ENCODE measurements around the gene MPP3.

MPP3 gene

DNA sequence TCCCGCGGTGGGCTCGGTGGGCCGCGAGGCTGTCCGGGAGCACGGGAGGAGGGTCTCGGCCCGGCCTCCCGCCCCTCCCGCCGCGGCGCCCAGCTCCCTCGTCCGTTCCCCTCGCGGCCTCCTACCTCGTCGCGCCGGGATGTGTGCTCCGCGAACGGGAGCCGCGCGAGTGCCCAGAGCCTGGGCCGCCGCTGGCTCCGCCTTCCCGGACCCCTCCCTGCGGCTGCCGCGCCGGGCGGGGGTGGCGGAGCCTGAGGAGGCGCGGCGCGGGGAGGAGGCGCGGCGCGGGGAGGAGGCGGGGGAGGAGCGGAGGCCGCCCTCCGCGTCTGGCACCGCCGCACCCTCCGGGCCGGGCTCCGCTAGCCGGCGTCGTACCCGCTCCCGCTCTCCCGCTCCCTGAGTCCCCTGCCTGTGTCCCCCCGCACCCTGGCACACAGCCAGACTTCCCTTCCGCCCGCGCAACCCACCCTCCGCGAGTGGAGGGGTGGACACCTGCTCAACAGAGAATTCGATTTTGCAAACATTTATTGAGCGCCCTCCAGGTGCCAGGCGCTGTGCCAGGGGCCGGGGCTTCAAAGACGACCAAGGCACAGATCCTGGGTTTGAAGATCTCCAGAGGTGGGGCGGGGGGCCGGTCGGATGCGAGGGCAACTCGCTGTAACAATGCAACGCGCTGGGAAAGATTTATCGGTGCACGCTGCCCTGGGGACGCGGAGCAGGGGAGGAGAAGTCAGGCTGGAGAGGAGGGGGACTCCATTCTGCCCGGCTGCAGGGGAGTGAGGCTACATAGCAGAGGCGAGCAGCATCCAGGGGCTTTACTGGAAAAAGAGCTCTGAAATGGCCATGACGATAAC, at the start of gene MPP3:
Gene MPP3, minus strand, starts transcription at position 171 of the 854 bp plus-strand sequence. CDS start 1,240 bp downstream, outside the sequence.
- peaks cover 73% of the 10 kb centered on the region for H3K27me3 Mint-ChIP-seq
- ATAC-seq (peak; percentile 71), DNase-seq (peak; percentile 23 to 26)
- peak within 1 kb of the TSS; percentile 74 to 82 for H3K4me3 Mint-ChIP-seq
- H3K4me1 Mint-ChIP-seq: peaks cover 26% of the 10 kb centered on the region
- no peaks in the 10 kb centered on the region for H3K9me3 Mint-ChIP-seq
- H3K27ac Mint-ChIP-seq: no peak within 1 kb of the TSS

- DNase-seq (no peak), ATAC-seq (no peak)
- Mint-ChIP-seq H3K4me1 (peaks cover 8% of the 10 kb centered on the region), H3K9me3 (no peaks in the 10 kb centered on the region), H3K4me3 (no peak overlapping the region), H3K27me3 (no peaks in the 10 kb centered on the region), H3K27ac (no peak overlapping the region)
Observed at GRCh38 chr17:43881758-43882505, 49.0 kb upstream of the MPP3 start.

DNA sequence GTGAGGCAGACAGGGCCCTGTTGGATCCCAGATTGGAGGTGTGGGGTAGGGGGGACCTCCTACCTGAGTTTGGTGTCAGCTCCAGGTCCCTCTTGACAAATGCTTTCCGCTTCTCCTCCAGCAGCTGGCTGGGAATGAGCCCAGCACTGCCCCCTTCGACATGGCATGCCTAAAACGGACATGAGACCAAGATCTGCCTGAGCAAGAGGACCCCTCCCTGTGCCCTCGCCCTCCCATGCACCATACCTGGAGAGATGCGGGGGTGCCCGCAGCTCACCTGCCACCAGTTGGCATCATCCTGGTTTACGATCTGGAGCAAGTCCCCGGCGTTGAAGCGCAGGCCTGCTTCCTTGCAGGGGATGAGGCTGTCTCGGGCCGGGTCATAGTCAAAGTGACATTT, 48.2 kb upstream of the MPP3 start:
- DNase-seq: no peak
- Mint-ChIP-seq H3K4me3 (no peak overlapping the region), H3K27ac (no peak overlapping the region), H3K27me3 (no peaks in the 10 kb centered on the region), H3K4me1 (peaks cover 8% of the 10 kb centered on the region), H3K9me3 (no peaks in the 10 kb centered on the region)
- no peak for ATAC-seq

- H3K4me3 Mint-ChIP-seq: no peak overlapping the region
- ATAC-seq (peak; percentile 57), DNase-seq (peak; percentile 49 to 52)
- H3K4me1 Mint-ChIP-seq: peaks cover 8% of the 10 kb centered on the region
- no peaks in the 10 kb centered on the region for H3K9me3 Mint-ChIP-seq
- H3K27ac Mint-ChIP-seq: no peak overlapping the region
- H3K27me3 Mint-ChIP-seq: no peaks in the 10 kb centered on the region
Observed at GRCh38 chr17:43880420-43880991, 47.6 kb upstream of the MPP3 start.

DNA sequence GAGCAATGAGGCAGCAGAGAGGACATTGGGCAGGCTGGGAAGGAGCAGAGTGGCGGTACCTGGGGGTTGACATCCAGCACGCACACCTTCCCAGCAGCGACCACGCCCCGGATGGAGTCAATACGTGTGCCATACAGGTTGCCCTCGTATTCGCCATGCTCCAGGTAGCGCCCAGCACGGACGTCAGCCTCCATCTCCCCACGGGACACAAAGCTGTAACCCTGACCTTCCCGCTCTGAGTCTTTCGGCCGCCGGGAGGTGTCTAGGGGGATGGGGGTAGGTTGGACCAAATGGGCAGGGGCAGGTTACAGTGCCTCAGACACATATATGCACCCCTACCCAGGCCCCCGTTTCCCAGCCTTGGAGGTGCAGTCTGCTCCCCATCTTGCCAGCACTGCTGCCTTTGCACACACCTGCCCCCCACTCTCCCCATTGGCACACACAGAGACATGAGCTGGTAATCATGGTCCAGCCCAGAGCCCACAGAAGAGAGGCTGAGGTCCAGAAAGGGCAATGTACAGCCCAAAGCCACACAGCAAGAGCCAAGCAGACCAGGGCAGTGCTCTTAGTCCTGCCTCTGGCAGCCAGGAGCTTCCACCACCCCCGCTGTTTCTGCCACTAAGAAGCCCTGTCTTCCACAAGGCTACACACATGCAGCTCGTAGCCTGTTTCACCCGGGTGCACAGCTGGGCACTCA, 46.9 kb upstream of the MPP3 start:
- peaks cover 8% of the 10 kb centered on the region for H3K4me1 Mint-ChIP-seq
- no peak overlapping the region for H3K27ac Mint-ChIP-seq
- DNase-seq (no peak), ATAC-seq (no peak)
- H3K9me3 Mint-ChIP-seq: no peaks in the 10 kb centered on the region
- H3K27me3 Mint-ChIP-seq: no peaks in the 10 kb centered on the region
- H3K4me3 Mint-ChIP-seq: no peak overlapping the region

- no peak overlapping the region for H3K4me3 Mint-ChIP-seq
- no peaks in the 10 kb centered on the region for H3K27me3 Mint-ChIP-seq
- H3K9me3 Mint-ChIP-seq: no peaks in the 10 kb centered on the region
Observed at GRCh38 chr17:43878260-43879175, 45.6 kb upstream of the MPP3 start.

DNA sequence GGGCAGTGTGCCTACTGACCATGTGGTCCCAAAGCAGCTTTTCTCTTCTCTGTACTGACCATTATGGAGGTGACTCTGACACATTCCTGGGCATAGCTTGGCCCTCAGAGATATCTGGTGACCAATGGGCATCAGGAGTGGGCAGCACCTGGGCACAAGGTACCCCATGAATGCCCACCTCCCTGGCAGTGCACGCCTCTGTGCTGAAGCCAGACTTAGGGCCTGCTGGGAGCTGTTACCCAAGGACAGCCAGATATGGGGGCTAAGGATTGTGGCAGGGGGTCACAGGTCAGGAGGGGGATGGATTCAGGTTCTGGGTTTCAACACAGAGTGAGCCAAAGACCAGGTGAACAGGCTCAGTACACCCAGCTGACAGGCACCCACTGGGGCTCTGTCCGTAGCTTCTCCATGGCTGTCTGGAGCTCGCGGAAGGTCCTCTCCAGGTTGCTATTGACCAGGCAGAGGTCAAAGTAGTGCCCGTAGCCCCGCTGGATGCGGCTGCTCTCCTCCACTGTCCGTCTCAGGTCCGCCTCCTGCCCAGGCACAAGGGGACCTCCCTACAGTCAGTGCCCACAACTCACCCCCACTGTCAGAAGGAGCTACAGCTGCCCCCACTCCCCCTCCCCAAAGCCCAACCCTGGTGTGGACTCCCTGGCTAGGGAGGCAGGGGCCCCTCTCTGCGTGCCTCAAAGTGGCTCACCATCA, 44.7 kb upstream of the MPP3 start:
- Mint-ChIP-seq H3K9me3 (no peaks in the 10 kb centered on the region), H3K4me1 (peaks cover 8% of the 10 kb centered on the region), H3K27ac (no peak overlapping the region), H3K4me3 (no peak overlapping the region), H3K27me3 (no peaks in the 10 kb centered on the region)
- DNase-seq (no peak), ATAC-seq (no peak)

More at GRCh38 chr17:43878260-43879175, 45.6 kb upstream of the MPP3 start:
- DNase-seq (peak; percentile 65), ATAC-seq (peak; percentile 83)
- no peak overlapping the region for H3K27ac Mint-ChIP-seq
- peaks cover 8% of the 10 kb centered on the region for H3K4me1 Mint-ChIP-seq

GRCh38 chr17:43877031-43877430, 44.1 kb upstream of the MPP3 start:
- no peak overlapping the region for H3K27ac Mint-ChIP-seq
- DNase-seq: no peak
- no peaks in the 10 kb centered on the region for H3K27me3 Mint-ChIP-seq

DNA sequence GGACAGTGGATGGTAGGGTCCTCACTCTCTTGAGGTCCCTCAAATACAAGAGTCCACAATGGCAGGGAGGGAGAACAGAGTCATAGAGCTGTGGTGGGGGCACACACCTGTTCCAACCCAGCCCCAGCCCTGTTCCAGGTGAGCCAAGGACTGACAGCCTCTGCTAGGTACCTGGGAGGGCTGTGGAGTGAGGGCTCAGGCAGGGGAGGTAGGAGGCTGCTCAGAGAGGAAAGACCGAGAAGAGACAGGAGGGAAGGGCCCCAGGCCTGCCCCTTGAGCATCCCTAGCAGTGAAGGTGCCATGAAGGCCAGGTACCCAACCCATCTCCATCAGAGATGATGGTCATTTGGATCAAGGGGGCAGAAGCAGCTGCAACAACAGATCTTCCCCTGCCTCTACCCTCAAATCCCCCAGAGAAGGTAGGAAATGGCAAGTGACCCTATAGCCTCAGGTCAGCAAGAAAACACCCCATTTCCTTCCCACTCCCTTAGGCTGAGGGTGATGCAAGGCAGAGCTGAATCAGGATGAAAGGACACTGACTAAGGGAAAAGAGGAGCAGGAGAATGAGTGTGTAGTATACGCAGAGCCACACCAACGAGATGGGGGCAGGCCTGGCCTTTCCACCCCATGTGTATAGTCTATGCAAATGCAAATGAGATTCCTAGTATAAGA, 42.7 kb upstream of the MPP3 start:
- H3K27ac Mint-ChIP-seq: no peak overlapping the region
- H3K27me3 Mint-ChIP-seq: no peaks in the 10 kb centered on the region
- H3K4me1 Mint-ChIP-seq: peaks cover 8% of the 10 kb centered on the region
- ATAC-seq (no peak), DNase-seq (no peak)
- no peak overlapping the region for H3K4me3 Mint-ChIP-seq
- no peaks in the 10 kb centered on the region for H3K9me3 Mint-ChIP-seq

More at GRCh38 chr17:43877031-43877430, 44.1 kb upstream of the MPP3 start:
- H3K4me1 Mint-ChIP-seq: peaks cover 8% of the 10 kb centered on the region
- no peaks in the 10 kb centered on the region for H3K9me3 Mint-ChIP-seq
- no peak for ATAC-seq
- H3K4me3 Mint-ChIP-seq: no peak overlapping the region

DNA sequence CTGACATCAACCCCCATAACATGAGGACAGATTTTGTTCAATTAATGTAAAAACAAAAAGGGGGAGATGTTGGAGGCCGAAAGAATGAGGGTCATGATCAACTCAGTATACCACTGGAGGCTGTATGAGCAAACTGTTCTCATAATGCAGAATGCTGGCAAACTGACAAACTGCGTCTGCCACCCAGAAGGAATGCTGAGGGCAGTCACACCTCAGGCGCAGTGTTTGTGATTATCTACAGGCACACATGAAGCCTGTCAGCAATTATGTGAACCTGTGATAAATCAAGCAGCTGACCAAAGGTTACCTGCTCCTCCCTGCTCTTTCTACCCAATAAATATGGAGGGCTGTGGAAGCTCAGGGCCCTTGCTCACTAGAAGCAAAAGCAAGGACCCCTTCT, 41.3 kb upstream of the MPP3 start:
- Mint-ChIP-seq H3K9me3 (no peaks in the 10 kb centered on the region), H3K4me1 (peaks cover 8% of the 10 kb centered on the region), H3K4me3 (no peak overlapping the region), H3K27me3 (peaks cover 8% of the 10 kb centered on the region), H3K27ac (no peak overlapping the region)
- ATAC-seq: no peak
- DNase-seq: no peak

DNA sequence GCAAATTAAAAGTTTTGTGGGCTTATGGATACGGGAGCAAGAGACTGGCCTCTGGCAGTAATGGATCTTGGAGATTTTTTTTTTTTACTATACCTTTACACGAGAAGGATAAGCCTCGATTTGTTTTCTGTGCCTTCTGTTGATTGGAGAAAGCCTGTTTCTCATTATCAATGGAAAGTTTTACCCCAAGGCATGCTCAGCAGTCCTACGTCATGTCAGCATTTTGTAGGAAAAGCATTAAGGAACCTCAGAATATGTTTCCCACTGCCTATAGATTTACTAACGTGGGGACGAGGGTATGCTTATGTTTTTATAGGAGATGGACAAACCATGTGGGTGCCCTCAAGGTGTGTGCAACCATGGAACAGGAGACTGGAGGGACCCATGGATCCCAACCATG, 40.9 kb upstream of the MPP3 start:
- H3K9me3 Mint-ChIP-seq: no peaks in the 10 kb centered on the region
- H3K27ac Mint-ChIP-seq: no peak overlapping the region
- peaks cover 11% of the 10 kb centered on the region for H3K27me3 Mint-ChIP-seq
- no peak for ATAC-seq
- no peak for DNase-seq
- H3K4me1 Mint-ChIP-seq: peaks cover 3% of the 10 kb centered on the region
- H3K4me3 Mint-ChIP-seq: no peak overlapping the region

- Mint-ChIP-seq H3K9me3 (no peaks in the 10 kb centered on the region), H3K4me1 (no peaks in the 10 kb centered on the region), H3K27ac (no peak overlapping the region), H3K27me3 (peaks cover 18% of the 10 kb centered on the region), H3K4me3 (no peak overlapping the region)
- DNase-seq (no peak), ATAC-seq (no peak)
Observed at GRCh38 chr17:43873091-43873490, 40.1 kb upstream of the MPP3 start.

DNA sequence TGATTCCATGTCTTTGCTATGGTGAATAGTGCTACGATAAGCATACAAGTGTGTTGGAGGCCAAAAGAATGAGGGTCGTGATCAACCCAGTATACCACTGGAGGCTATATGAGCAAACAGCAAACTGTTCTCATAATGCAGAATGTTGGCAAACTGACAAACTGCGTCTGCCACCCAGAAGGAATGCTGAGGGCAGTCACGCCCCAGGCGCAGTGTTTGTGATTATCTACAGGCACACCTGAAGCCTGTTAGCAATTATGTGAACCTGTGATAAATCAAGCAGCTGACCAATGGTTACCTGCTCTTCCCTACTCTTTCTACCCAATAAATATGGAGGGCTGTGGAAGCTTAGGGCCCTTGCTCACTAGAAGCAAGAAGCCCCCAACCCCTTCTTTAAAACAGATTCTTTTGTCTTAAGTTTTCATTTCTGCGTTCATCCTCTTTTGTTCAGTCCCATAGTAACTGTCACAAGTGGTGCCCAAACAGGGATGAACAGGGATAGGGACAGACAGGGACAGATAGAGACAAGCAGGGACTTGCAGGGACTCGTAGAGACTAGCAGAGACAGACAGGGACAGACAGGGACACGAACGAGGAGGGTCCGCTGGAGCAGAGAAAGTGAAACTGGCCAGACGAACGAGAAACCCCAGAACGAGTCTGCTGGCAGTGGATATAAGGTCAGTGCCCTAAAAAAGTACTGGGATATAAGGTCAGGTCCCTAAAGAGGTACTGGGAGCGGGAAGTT, 39.2 kb upstream of the MPP3 start:
- Mint-ChIP-seq H3K27me3 (peaks cover 19% of the 10 kb centered on the region), H3K27ac (no peak overlapping the region), H3K9me3 (no peaks in the 10 kb centered on the region)

More for the DNA sequence above, 39.2 kb upstream of the MPP3 start:
- H3K4me3 Mint-ChIP-seq: no peak overlapping the region
- ATAC-seq (no peak), DNase-seq (no peak)
- no peaks in the 10 kb centered on the region for H3K4me1 Mint-ChIP-seq

All from stimulated activated naive CD8-positive, alpha-beta T cell treated with anti-CD3 and anti-CD28 coated beads, Interleukin-15, amount 100 ng/mL, for 72 hours (primary cell).